HG02642 (cell line): ENCODE data around the gene FPGS.
"Not testable (repeated sequence)": the region's sequence is repeated elsewhere in the genome, so short reads cannot be mapped to it uniquely, and the experiment has no call there.

Source experiments
- ATAC-seq: cut with Tn5 transposase; IDR thresholded peaks from one replicate; pipeline ENCODE4 v1.9.1; 2021; ENCODE audit warnings: mild to moderate bottlenecking; ENCODE audit not compliant: unreplicated experiment, poor library complexity

The FPGS gene, protein sequence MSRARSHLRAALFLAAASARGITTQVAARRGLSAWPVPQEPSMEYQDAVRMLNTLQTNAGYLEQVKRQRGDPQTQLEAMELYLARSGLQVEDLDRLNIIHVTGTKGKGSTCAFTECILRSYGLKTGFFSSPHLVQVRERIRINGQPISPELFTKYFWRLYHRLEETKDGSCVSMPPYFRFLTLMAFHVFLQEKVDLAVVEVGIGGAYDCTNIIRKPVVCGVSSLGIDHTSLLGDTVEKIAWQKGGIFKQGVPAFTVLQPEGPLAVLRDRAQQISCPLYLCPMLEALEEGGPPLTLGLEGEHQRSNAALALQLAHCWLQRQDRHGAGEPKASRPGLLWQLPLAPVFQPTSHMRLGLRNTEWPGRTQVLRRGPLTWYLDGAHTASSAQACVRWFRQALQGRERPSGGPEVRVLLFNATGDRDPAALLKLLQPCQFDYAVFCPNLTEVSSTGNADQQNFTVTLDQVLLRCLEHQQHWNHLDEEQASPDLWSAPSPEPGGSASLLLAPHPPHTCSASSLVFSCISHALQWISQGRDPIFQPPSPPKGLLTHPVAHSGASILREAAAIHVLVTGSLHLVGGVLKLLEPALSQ

GRCh38 chr9:127802576-127803443, at the start of gene FPGS:
Gene FPGS, plus strand, starts transcription at chr9:127802882. Its CDS starts 43 bp downstream, at chr9:127802925.
- ATAC-seq = peak; percentile 74

GRCh38 chr9:127753148-127753547, 49.5 kb upstream of the FPGS start:
- no peak for ATAC-seq

GRCh38 chr9:127753622-127754021, 49.1 kb upstream of the FPGS start:
- ATAC-seq = no peak

DNA sequence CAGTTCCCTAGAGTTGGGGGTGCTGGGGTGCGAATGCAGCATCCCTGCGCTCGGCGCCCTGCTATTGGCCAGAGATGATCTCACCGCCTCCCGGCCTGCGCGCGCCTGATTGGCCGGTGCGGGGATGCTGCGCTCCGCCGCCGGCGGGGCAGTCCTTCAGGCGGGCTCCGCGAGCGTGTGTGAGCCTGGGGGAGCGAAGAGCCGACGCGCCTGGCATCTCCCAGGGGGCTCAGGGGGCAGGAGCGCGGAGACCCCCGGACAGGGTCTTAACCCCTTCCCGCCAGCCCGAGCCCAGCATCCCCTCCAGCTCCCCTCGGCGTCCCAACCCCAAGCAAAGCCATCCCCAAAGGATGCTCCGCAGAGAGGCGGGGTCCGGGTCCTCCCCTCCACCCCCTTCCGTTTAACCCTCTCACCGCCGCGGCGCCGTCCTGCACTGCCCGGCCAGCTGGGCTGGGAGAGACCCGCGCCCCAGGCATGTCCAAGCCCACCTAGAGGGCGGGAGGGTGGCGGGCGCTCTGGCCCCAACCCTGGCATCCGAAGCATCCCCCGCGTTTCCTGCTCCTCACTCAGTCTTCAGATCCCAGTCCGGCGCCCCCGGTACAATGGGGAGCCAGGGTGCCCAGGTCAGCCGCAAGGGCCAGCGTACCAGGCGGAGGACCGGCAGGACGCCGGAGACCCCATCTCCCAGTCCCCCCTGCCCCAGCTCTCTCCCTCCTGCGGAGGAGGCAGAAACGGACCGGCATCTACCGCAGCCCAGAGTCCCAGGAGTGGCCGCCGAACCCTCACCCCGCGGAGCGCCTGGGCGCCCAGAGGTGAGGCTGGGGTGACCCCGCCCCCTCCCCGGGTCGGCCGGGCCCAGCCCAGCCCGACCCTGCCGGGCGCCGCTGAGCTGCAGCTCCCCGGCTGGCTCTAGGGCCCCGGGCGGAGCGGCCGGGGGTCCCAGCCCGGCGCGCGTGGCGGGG, 48.3 kb upstream of the FPGS start:
- no peak for ATAC-seq

DNA sequence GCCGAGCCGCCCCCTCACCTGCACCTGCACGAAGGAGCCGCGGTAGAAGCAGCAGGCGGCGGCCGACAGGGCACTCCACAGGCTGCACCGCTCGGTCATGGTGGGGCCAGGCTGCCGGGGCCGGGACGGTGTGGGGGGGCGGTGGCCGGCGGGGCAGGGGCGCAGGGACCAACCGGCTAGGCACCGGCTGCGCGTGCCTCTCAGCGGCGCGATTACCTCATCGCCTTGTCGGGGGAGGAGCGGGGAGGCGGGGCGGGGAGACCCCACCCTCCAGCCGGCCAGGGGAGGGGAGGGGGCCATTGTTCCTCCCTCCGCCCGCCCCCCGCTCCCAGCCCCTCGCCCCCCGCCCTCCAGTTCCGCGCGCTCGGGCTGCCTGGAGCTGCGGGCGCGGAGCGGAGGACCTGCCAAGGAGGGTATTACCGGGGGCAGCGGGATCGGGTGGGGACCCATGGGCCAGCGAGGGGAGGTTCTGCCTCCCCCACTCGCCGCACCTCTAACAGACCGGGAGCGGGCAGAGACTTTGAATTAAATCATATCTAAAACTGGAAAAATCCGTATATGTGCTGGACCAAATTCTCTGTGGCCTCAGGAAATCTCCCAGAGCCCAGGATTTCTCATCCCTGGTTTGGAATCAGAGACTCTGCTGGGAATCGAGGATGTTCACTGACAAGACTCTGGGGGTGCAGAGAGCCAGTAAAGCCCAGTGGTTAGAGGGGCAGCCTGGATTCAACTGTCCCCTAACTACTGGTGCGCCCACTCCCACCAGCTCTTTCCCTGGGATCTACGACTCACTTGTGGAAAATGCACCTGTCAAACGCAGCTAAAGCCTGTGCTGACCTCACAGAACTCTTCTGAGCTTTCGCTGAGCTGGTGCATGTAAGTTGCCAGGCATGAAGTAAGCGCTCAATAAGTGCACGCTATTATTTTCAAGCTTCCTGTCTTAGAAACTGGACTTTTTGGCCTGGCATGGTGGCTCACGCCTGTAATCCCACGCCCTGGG, 47.3 kb upstream of the FPGS start:
- ATAC-seq = no peak

DNA sequence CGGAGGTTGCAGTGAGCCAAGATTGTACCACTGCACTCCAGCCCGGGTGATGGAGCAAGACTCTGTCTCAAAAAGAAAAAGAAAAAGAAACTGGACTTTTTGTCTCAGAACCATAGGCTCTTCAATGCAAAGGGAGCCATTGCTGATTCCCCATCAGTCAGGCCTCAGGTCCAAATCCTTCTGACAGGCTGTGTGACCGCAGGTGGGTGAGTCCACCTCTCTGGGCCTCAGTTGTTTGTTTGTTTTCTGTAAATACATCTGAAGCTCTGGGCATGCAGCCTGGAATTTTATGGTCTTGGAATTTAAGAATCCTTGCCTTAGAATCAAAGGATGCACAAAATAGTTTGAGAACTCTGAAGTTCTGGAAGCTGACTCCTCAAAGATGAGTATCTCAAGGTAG, 46.4 kb upstream of the FPGS start:
- no peak for ATAC-seq

- not testable (repeated sequence) for ATAC-seq
These were observed 45.9 kb upstream of the FPGS start for GRCh38 chr9:127756776-127757175.

GRCh38 chr9:127758843-127759242, 43.8 kb upstream of the FPGS start:
- no peak for ATAC-seq

DNA sequence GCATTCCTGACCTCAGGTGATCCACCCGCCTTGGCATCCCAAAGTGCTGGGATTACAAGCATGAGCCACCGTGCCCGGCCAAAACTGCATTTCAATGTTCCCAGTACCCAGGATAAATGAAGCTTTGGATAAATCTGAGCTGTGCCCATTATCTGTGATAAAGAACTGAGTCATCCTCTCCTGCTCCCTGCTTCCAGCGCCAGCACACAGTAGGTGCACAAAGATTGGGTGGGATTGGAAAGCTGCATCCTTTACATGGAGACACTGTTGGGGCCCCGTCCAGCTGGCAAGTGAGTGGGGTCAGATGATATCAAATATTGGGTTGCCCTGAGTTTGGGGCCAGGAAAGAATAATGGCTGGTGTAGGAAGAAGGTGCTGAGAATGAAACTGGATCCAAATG, 41.6 kb upstream of the FPGS start:
- ATAC-seq = no peak

- no peak for ATAC-seq
These were observed 41.2 kb upstream of the FPGS start for GRCh38 chr9:127761491-127761956.

DNA sequence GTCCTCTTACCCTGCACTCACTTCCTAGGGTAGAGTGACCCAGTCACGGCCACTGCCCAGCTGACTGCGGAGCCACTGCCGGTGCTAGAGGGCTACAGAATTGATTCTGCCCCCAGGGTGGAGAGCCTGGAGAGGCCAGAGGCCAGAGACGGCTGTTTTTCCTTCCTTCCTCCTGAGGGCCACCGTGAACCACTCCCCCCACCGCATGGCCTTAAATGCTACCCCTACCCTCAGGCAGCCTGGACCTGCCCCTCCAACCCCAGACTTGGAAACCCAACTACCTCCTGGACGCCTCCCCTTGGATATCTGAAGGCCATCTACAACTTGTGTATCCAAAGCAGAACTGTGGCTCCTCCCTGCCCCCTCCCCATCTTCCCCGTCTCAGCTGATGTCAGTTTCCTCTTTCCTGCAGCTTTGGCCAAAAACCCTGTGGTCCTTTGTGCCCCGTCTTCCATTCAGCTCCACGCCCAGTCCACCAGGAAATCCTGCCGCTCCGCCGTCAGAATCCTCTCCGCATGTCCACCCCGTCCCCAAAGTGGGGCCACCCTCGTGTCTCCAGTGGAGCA, 40.5 kb upstream of the FPGS start:
- no peak for ATAC-seq

GRCh38 chr9:127763918-127764384, 38.7 kb upstream of the FPGS start:
- no peak for ATAC-seq

DNA sequence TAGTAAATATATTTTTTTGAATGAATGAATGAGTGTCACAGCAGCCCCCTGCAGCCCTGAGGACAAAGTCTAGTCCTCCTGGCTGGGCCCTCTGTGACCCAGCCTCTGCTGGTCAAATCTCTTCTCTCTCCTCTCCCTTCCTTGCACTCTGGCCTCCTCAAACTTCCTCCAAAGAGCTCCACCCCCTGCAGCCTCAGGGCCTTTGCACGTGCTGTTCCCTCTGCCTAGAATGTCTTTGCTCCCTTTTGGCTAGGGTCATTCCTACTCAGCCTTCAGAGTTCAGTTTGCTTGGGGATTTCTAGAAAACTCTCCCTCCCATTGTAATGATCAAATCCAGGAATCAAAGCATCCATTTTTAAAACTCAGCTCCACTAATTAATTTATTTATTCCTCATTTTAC, 37.3 kb upstream of the FPGS start:
- no peak for ATAC-seq

- no peak for ATAC-seq
These were observed 35.3 kb upstream of the FPGS start for GRCh38 chr9:127767410-127767809.

GRCh38 chr9:127767909-127768331, 34.8 kb upstream of the FPGS start:
- no peak for ATAC-seq

- ATAC-seq = no peak
These were observed 34.0 kb upstream of the FPGS start for GRCh38 chr9:127768698-127769097.

- ATAC-seq = no peak
These were observed 33.6 kb upstream of the FPGS start for GRCh38 chr9:127769101-127769500.

DNA sequence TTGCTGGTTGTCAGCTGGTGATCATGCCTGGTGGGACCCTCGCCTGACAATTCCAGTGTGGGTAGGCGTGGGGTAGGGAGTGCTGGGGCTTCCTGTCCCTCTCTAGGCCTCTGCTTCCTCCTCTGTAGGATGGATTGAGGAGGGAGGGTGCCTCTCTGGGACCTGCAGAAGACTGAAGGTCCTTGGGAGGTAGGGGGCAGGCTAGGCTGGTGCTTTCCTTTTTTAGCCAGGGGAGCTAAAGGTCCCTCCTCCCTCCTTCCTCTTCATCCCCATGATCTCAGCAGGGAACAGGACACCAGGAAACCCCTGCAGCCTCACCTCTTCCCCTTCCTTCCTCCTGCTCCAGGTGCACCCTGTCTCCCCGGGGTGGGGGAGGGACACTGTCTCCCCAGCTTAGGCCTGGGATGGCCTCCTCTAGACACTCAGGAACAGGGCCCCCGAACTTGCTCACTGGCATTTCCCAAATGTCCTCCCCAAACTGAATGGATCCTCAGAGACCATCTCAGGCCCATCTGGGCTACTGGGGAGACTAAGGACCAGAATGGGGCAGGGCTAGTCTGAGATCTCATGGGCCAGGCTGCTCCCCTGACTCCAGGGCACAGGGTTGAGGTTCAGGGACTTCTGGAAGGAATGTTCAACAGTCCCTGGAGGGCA, 32.6 kb upstream of the FPGS start:
- no peak for ATAC-seq
